GM19351 (cell line): ENCODE results near the gene HIPK3.
"Not testable (repeated sequence)": the region's sequence is repeated elsewhere in the genome, so short reads cannot be mapped to it uniquely, and the experiment has no call there.

ENCODE experiments used
- ATAC-seq: cut with Tn5 transposase; IDR thresholded peaks from one replicate; pipeline ENCODE4 v1.9.1; 2021; ENCODE audit warnings: mild to moderate bottlenecking, moderate library complexity; ENCODE audit not compliant: unreplicated experiment

HIPK3 gene

DNA sequence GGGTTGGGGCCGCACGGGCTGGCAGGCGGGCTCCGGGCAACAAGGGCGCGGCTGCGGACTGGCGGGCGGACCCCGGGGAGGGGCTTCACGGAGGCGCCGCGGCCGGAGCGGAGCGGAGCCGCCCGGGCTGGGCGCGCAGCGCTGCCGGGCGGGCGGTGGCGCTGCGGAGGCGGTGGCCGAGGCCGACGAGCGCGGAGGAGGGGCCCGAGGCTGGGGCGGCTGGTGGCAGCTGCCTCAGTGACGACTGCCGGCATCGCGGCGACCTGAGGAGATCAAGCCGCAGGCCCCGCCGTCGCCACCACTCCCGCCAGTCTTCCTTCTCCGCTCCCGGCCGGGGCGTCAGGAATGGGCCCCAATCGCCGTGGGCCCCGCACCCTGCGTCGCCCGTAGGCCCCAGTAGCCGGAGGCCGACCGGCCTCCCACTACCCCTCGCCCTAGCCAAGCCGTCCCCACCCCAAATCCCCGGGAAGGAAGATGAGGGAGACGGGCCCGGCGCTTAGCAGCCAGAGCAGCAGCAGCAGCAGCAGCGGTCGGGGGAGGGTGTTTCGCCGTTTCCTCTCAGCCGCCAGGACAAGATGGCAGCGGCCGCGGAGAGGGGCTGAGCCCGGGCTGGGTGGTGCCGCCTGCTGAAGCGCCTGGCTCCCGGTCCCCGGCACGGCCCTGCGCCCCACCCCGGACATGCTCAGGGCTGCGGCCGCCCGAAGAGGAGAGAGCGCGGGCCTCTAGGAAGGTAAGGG, at the start of gene HIPK3:
HIPK3 (plus strand) TSS at position 222 of the 737 bp plus-strand sequence.
- peak; percentile 75 for ATAC-seq

DNA sequence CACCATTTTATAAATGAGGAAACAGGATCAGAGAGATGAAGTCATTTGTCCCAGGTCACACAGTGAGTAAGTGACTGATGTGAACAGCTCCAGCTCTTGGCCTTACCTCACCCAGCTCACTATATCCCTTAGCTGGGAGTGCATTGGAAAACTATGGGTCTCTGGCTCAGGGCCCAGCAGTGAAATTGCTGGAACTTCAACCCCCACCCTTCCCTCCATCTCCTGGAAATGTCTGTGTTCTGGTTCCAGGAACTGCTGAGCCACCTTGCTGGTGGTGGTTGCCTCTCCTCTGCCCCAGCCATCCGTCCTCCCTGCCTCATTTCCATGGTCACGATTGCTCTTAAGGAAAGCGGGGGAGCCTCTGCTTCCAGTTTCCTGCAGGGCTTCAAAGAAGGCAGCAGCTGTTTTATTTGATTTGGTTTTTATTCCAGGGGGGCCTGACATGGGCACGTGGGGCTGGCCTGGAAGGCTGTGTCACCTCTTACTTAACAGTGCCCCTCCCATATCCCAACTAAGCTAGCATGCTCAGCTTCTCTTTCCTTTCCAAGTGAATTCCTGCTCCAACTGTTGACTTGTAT, 49.7 kb upstream of the HIPK3 start:
- ATAC-seq, result no peak

DNA sequence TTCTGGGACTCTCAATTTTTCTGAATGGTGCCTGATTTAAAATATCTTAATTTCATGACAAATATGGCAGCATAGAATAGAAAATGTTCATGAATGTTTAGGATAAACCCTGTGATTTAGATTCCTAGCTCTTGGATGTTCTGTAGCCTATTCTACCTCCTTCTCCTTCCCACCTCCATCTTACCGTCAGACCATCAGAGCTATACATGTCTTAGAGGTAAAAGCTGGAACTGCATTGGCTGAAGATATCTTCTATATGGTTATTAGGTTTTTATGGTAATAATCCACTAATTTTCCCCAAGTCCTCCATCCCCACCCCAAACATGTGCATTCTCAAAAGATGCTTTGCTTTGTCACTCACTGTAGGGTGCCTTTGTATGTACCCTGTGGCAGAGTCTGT, 49.0 kb upstream of the HIPK3 start:
- ATAC-seq, result no peak

DNA sequence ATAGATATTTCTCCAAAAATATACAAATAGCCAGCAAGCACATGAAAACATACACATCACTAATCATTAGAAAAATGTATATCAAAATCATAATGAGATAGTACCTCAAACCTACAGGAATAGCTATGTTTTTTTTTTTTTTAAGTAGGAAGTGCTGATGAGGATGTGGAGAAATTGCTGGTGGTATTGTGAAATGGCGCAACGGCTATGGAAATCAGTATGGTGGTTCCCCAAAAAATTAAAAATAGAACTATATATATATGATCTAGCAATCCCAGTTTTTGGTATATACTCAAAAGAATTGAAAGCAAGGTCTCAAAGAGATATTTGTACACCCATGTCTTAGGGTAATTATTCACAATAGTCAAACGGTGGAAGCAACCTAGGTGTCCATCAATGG, 46.0 kb upstream of the HIPK3 start:
- no peak for ATAC-seq

DNA sequence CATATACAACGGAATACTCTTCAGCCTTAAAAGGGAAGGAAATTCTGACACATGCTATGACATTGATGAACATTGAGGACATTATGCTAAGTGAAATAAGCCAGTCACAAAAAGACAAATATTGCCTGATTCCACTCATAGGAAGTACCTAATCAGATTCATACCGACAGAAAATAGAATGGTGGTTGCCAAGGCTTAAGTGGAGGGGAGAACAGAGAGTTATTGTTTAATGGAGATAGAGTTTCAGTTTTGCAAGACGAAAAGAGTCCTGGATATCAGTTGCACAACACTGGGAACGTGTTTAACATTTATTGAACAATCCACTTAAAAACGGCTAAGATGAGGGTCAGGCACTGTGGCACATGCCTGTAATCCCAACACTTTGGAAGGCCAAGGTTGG, 45.6 kb upstream of the HIPK3 start:
- no peak for ATAC-seq

DNA sequence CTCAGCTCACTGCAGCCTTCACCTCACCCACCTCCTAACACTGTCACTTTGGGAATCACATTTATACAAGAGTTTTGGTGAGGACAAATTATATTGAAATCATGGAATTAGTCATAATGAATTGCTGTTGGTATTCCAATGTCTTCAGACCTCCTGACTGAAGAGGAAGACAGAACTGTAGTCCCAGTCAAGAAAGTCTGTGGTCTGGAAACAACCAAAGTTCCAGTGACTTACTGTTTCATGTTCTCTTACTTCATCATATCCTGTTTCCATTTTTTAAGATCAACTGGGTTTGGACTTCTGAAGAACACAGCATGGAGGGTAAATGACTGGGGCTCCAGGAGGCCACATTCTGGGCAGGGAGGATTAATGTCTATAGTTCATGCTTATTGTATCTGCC, 43.0 kb upstream of the HIPK3 start:
- no peak for ATAC-seq

DNA sequence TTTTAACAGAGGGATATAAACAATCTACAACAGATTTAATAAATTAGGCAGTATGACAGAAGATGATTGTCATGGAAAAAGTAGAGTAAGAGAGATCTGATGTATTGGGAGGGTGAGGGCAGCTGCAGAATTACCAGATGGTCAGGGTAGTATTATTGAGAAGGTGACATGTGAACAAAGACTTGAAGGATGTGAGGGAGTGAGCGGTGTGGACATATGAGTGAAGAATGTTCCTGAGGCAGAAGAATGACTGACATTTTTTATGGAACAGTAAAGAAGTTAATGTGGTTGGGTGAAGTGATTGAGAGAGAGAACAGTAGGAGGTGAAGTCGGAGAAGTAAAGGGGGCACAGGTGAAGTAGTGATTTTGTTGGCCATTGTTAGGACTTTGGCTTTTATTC, 42.4 kb upstream of the HIPK3 start:
- no peak for ATAC-seq

DNA sequence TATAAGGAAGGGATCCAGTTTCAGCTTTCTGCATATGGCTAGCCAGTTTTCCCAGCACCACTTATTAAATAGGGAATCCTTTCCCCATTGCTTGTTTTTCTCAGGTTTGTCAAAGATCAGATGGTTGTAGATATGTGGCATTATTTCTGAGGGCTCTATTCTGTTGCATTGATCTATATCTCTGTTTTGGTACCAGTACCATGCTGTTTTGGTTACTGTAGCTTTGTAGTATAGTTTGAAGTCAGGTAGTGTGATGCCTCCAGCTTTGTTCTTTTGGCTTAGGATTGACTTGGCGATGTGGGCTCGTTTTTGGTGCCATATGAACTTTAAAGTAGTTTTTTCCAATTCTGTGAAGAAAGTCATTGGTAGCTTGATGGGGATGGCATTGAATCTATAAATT, 40.5 kb upstream of the HIPK3 start:
- not testable (repeated sequence) for ATAC-seq

DNA sequence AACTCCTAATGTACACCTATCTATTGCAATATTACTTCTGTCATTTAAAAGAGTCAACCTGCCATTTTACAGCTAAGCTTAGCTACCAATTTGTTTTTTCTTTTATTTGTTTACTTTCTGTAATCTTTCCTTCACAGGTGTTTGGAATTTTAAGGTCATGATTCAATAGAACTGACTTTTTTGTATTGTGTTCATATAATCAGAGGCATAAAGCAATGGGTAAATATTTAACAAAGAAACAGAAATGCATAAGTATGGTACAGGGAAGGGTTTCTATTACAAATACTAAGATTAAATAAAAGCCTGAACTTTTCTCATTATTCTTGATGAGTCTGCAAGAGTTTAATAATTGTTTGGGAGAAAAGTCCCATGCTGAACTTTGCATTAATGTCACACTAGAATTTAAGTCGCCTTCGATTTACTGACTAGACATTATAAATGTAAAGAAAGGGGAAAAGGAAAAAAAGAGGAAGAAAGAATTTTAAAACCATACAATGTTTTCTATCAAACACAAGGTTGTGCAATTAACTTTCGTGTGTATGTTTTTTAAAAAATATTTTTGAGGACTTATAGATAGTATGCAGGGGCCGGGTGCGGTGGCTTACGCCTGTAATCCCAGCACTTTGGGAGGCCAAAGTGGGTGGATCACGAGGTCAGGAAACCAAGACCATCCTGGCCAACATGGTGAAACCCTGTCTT, 35.0 kb upstream of the HIPK3 start:
- ATAC-seq, result no peak

DNA sequence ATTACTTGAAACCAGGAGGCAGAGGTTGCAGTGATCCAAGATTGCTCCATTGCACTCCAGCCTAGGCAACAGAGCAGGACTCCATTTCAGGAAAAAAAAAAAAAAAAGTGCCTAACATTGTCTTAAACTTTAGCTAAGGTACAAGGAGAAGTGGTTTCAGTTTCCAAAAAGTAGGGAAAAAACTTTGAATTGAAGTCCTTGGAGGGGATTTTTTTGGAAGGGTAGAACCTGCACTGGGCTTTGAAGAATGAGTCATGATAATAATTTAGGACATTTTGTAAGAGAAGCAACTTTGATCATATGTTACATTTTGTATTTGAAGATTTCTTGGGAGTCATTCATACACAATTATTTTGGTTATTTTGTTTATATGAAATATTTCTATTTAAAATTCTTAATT, 31.8 kb upstream of the HIPK3 start:
- no peak for ATAC-seq

DNA sequence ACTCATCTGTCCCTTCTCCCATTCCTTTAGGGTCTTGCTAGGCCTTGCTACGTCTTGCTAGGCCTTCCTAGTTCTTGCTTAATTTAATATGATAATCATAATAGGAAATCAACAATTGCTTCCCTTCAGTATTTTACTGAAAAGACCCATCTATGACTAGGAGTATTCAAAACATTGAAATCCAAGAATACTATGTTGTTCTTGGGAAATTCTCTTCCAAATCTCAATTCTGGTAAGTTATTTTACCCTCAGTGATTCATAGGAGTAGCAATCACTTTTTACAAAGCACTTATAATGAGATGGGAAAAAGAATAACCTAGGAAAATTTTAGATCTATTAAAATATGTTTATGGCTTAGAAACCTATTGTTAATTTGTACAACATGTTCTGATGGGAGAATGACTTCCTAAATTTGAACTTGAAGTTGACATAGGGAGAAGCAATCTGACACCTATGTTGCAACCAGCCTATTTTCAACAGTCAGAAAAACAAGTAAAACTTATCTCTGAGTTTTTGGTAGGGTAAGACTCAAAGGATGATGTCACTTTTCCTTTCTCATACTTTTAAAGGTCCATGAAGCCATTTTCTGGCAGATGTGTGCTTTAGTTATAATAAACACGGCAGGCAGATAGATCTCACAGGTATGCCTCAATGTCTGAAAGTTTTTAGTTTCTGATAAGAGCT, 29.5 kb upstream of the HIPK3 start:
- no peak for ATAC-seq

DNA sequence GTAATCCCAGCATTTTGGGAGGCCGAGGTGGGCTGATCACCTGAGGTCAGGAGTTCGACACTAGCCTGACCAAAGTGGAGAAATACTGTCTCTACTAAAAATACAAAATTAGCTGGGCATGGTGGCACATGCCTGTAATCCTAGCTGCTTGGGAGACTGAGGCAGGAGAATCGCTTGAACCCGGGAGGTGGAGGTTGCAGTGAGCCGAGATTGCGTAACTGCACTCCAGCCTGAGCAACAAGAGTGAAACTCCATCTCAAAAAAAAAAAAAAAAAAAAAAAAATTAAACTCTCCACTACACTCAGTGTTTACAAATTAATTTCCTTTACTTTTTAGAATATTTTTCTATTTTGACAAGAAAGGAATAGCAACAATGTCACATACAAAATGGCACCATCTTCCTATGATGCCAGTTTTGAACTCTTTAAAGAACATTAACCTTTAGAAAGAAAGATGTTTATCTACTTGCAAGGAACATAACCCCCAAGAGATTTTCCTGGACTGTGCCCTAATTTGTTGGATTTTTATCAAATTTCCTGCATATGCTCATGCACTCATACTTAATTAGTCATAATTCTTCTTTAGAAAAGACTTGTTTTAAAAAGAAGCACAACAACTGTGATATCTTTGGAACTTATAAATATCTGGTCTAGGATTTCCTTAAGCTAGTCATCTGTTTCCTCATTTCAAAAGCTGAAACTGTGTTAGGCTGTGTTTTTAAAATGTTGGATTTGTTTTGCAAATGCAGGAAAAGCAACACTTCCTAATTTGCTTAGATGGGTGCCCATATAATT, 22.6 kb upstream of the HIPK3 start:
- no peak for ATAC-seq

DNA sequence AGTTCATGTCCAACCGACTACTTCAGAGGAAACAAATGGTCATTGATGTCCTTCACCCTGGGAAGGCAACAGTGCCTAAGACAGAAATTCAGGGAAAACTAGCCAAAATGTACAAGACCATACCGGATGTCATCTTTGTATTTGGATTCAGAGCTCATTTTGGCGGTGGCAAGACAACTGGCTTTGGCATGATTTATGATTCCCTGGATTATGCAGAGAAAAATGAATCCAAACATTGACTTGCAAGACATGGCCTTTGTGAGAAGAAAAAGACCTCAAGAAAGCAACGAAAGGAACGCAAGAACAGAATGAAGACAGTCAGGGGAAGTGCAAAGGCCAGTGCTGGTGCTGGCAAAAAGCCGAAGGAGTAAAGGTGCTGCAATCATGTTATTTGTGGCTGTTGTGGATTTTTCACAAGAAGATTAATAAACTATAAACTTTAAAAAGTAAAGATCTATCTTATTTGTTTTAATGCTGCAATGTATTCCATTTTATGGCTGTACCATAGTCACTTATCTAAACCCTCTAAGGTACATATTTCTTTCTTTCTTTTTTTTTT, 20.1 kb upstream of the HIPK3 start:
- no peak for ATAC-seq

DNA sequence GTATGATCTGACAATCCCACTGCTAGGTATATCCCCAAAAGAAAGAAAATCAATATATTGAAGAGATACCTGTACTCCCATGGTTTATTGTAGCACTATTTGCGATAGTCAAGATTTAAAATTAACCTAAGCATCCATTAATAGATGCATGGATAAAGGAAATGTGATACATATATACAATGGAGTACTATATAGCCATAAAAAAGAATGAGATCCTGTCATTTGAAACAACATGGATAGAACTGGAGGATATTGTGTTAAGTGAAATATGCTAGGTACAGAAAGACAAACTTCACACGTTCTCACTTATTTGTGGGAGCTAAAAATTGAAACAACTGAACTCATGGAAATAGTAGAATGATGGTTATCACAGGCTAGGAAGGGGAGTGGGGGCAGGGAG, 14.6 kb upstream of the HIPK3 start:
- no peak for ATAC-seq

DNA sequence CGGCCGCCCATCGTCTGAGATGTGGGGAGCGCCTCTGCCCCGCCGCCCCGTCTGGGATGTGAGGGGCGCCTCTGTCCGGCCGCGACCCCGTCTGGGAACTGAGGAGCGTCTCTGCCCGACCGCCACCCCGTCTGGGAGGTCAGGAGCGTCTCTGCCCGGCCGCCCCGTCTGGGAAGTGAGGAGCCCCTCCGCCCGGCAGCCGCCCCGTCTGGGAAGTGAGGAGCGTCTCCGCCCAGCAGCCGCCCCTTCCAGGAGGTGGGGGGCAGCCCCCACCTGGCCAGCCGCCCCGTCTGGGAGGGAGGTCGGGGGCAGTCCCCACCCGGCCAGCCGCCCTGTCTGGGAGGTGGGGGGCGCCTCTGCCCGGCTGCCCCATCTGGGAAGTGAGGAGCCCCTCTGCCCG, 13.5 kb upstream of the HIPK3 start:
- not testable (repeated sequence) for ATAC-seq

DNA sequence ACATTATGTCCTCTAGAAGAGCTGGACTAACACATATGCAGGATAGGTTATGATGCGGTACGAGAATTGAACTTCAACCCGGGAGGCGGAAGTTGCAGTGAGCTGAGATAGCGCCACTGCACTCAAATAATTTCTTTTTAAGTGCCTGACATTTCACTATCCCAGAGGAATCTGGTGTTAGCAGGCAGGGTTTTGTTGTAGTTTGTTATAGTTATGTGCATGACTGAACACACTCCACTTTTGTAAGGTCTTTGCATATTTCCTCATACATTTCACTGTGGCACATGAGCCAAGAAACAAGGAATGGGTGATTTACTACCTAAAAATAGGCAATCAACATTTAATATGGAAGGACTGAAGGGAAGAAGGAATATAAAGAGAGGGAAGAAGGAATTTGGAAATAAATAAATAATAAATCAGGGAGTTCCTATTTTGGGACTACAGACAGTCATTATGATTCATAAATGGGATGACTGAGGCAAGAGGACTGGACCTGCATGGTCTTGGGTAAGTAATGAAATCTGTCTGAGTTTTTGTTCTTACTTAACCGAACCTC, 8.7 kb upstream of the HIPK3 start:
- ATAC-seq, result no peak

DNA sequence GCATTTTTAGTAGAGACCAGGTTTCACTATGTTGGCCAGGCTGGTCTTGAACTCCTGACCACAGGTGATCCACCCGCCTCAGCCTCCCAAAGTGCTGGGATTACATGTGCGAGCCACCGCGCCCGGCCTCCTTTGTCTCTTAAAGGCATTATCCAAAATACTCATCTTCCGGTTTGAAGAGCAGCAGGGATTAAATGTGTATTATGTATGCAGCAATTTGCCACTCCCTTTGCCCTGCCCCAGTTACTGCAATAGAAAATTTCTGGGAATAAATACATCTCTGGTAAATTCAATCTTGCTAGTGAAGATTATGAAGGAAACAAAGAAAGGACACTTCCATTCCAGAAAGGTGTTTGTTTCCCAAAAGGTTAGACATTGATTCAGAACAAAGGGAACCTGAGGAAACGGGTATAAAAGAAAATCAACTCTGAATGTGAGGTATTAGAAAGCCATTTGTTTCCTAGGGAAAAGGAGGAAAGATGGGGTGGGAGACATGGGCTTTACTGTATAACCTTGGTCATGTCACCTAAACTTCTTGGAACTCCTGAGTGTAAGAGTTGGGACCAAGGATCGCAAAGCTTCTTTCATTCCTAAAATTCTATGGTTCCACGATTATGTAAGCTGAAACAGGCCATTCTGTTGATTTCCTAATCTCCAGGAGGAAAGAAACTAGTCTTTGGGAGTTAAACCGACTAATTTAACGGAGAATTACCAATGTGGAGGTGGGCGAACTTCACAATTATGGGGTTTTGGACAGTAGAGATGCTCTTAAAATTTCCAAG, 959 bp upstream of the HIPK3 start:
- ATAC-seq, result no peak

DNA sequence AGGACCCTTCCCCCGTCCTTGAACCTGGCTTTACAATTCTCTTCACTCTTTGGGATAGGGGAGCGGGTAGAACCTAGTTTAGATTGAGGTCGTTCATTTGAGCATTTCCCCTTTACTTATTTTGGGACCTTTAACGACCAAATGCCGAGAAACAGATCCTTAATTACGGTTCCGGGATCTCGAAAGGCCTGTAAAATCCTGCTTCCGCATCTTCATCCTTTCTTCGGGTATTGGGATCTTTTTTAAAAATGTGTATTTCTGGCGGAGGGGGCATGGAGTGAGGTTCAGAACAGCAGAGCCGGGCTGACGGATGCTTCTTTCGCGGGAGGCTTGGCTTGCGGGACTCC, 395 bp upstream of the HIPK3 start:
- ATAC-seq, result no peak

DNA sequence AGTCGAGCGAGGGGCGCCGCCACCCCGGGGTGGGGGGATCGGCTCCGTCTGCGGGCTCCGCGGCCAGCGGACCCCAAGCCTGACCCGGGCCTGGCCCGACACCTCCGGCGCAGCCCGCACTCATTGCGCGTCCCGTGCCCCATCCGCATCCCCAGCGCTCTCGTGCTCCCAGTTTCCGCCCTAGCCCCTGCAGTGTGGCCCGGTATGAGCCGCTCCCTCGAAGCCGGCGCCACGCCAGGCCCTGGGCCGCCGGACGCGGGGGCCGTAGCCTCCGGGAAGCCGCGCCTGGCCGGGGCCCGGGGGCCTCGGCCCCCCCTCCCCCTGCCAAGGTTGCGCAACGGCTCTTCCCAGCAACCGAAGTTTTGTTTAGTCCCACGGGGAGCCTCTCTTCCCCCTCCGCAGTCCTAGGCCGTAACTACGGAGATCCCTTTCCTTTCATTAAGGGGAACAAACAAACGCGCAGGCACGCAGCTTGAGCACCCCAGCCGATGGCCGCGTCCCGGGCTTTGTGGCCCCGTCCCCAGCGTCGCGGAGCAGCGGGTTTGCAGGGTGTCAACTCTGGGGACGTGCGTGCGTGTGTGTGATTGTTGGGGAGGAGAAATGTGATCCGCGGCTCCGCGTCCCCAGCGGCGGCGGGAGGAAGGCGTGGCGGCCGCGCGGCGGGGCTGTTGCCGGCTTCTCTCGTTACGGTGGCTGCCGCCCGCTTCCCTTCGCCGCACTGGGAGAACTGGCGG, 883 bp downstream of the HIPK3 start:
- peak; percentile 37 for ATAC-seq
